Adrenal gland (tissue), 12 donors: Measurements from ENCODE around the gene SPCS2. TPM values are rescaled to one million over a fixed set of nuclear protein-coding genes. Genes with fewer than 3 reads are reported as not detected.

Experiments
- DNase-seq, 7 donors: peaks; one replicate each; pipeline ENCODE4 v3.0.0-alpha.2; 2019 to 2020
- H3K27ac ChIP-seq, 5 donors: fragments of 200-600 bp; sonication (generic) in 4 of 5; 1 replicate in 3 of 5; 2 replicates in 2 of 5; pipeline versions ENCODE4 v1.5.1 to v1.8.0; 2016 to 2020; ENCODE audit warnings: mild to moderate bottlenecking in 1 of 5
- H3K27me3 ChIP-seq: fragments of 200-600 bp; 2 replicates; pipeline ENCODE4 v1.8.0; 2021
- H3K36me3 ChIP-seq, 2 donors: fragments of 200-600 bp; replicated peaks in 1 of 2; 1 replicate in 1 of 2; 2 replicates in 1 of 2; pipeline versions ENCODE4 v1.5.1 to v1.8.0; 2018 to 2022
- H3K4me1 ChIP-seq, 2 donors: fragments of 200-600 bp; replicated peaks in 1 of 2; 1 replicate in 1 of 2; 2 replicates in 1 of 2; pipeline versions ENCODE4 v1.5.1 to v1.8.0; 2018 to 2021
- H3K4me3 ChIP-seq, 4 donors: fragments of 200-600 bp; sonication (generic) in 3 of 4; one replicate each; pipeline ENCODE4 v1.5.1; 2016 to 2018
- H3K9me3 ChIP-seq, 3 donors: fragments of 200-600 bp; sonication (generic) in 1 of 3; replicated peaks in 1 of 3; 1 replicate in 2 of 3; 2 replicates in 1 of 3; pipeline versions ENCODE4 v1.5.1 to v1.8.0; 2016 to 2021
- POLR2A ChIP-seq, 2 donors: fragments of 450-650 bp; IDR thresholded peaks; one replicate each; pipeline ENCODE4 v1.6.1; 2017; ENCODE audit warnings: antibody characterized with exemption in 2 of 2, mild to moderate bottlenecking in 2 of 2, moderate library complexity in 1 of 2
- WGBS, 4 donors: extraction: QIAGEN DNeasy Blood & Tissue Kit in 2 of 4; methylation state at CpG; one replicate each; pipeline versions ENCODE4 v1.1.5 to v1.1.7; 2013 to 2017; 5-methylcytosine and 5-hydroxymethylcytosine counted together
- intact Hi-C, 2 donors: fragments of 100-400 bp; cut with DNase I; formaldehyde crosslinking; loops; one replicate each; pipeline versions ENCODE4 v1.14.1 to v1.15.0; 2022 to 2023
- polyA plus RNA-seq, 3 donors: library from polyadenylated mRNA; stranded (reverse); fragments of 200-250 nt in 2 of 3; fragments of 350-450 nt in 1 of 3; fragmentation: Illumina TruSeq in 1 of 3; extraction: RNeasy Lipid Tissue Mini Kit (QIAGEN cat#74804) in 1 of 3; gene quantifications; one replicate each; pipeline ENCODE4 v1.2.3, GENCODE V29; 2013 to 2014
- total RNA-seq, 9 donors: library from RNA; depleted of rRNA in 4 of 9; stranded (reverse); fragments of >200 nt in 4 of 9; fragments of 120-200 nt in 1 of 9; fragmentation: NEBNext Ultra II Directional in 1 of 9; extraction: Animal tissue kit (Norgen Biotek cat#: 25700) in 1 of 9; gene quantifications; one replicate each; pipeline versions ENCODE4 v1.1.0 to v1.2.4, GENCODE V29; 2013 to 2023
- TF ChIP-seq, protein P1 (sequence below), 6 experiments: fragments of 450-650 bp in 4 of 6; fragments of 200-600 bp in 2 of 6; sonication (generic) in 1 of 6; IDR thresholded peaks; 1 replicate in 5 of 6; 2 replicates in 1 of 6; pipeline versions ENCODE4 v1.5.1 to v1.8.0; 2016 to 2021; ENCODE audit warnings: antibody characterized with exemption in 6 of 6, mild to moderate bottlenecking in 2 of 6, moderate library complexity in 1 of 6
- donor health status: healthy with polysubstance abuse.
- donor health status: Bipolar disorder and iron deficiency.
- donor health status: DM: yes; HTN: yes; CAD: no.
- donor health status: DM: no; HTN: no; CAD: no.
- donor health status: DM: no; HTN: no; CAD: no.
- donor health status: DM: yes; HTN: yes; CAD: no.

The SPCS2 gene
- total and polyA plus RNA-seq, 12 donors = 38.6 to 287 (median 124) TPM

DNA sequence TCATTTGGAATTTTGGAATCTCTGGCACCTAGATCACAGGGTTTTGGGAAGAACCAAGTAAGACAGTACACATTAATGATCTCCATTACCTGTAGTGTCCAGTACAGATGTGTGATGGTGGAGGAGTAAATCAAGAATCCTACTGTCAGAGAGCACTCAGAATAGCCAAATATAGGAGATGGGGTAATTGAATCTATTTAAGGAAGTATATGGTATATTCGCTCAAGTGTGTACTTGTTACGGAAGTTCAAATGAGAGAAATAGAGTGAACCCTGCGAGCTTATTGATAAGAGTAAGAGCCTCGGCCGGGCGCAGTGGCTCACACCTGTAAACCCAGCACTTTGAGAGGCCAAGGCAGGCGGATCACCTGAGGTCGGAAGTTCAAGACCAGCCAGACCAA is 2.2 kb downstream of the SPCS2 start:
- intact Hi-C loops = no loop called here
- H3K4me1 ChIP-seq = peaks cover 3 to 56% of the 10 kb centered on the region in 2 donors

DNA sequence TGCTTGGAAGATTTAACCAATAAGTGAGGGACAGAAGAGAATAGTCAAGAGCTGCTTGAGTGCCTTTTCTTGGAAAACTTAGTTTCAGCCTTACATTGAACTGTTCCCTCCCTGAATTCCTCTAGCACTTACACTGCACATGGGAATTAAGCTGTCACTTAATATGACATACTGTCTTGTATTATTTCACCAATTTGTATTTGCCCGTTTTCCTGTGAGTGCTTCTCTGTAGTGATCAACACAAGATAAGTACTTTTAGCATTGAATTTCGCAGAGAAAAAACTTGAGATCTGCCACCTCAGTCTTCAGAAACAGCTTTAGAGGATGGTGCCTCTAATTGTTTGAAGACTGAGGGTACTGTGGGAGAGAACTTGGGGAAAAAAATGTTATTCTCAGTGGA is 3.7 kb downstream of the SPCS2 start:
- TF ChIP-seq, protein P1, sequence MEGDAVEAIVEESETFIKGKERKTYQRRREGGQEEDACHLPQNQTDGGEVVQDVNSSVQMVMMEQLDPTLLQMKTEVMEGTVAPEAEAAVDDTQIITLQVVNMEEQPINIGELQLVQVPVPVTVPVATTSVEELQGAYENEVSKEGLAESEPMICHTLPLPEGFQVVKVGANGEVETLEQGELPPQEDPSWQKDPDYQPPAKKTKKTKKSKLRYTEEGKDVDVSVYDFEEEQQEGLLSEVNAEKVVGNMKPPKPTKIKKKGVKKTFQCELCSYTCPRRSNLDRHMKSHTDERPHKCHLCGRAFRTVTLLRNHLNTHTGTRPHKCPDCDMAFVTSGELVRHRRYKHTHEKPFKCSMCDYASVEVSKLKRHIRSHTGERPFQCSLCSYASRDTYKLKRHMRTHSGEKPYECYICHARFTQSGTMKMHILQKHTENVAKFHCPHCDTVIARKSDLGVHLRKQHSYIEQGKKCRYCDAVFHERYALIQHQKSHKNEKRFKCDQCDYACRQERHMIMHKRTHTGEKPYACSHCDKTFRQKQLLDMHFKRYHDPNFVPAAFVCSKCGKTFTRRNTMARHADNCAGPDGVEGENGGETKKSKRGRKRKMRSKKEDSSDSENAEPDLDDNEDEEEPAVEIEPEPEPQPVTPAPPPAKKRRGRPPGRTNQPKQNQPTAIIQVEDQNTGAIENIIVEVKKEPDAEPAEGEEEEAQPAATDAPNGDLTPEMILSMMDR (IDR thresholded peaks at IDR 0.05) = no peak
- TF ChIP-seq POLR2A (IDR thresholded peaks at IDR 0.05) = no peak
- no peak for DNase-seq
- Histone ChIP-seq H3K27ac (no peak overlapping the region), H3K4me3 (no peak overlapping the region), H3K36me3 (no peaks in the 10 kb centered on the region), H3K9me3 (no peaks in the 10 kb centered on the region), H3K4me1 (peaks cover 3 to 72% of the 10 kb centered on the region in 2 donors), H3K27me3 (no peaks in the 10 kb centered on the region)
- 62 to 76% (median 72%) methylated on average over 2 of the region's 2 CpGs for WGBS, 4 donors
- intact Hi-C loops = no loop called here

More for the DNA sequence above, 2.2 kb downstream of the SPCS2 start:
- Histone ChIP-seq H3K4me3 (no peak overlapping the region), H3K9me3 (no peaks in the 10 kb centered on the region), H3K27me3 (no peaks in the 10 kb centered on the region), H3K36me3 (no peaks in the 10 kb centered on the region), H3K27ac (no peak overlapping the region)
- no peak for DNase-seq
- WGBS, 4 donors = 89 to 92% (median 91%) methylated on average over 8 of the region's 8 CpGs
- TF ChIP-seq, protein P1 (IDR thresholded peaks at IDR 0.05) = no peak

DNA sequence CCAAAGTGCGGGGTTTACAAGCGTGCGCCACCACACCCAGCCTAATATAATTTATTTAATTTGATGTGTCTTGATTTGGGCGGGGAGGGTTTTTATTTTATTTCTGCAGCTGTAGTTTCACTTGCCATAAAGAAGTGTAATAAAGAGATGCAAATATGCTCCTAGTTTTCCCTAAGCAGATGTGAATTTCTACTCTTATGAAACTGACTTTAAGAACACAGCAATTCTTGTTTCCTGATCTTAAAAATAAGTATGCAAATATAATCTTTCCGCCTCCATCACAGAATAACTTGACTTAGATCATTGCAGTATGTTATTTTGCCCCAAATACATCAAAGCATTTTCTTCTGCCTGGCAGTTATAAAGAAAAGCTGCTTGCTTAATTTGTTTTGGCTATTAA is 4.4 kb downstream of the SPCS2 start:
- no peaks in the 10 kb centered on the region for H3K36me3 ChIP-seq
- intact Hi-C loops = no loop called here
- DNase-seq = no peak
- no peak overlapping the region for H3K4me3 ChIP-seq
- WGBS, 4 donors = 83 to 95% (median 90%) methylated on average over 5 of the region's 5 CpGs
- H3K27me3 ChIP-seq = no peaks in the 10 kb centered on the region
- H3K4me1 ChIP-seq = peaks cover 3 to 72% of the 10 kb centered on the region in 2 donors
- TF ChIP-seq POLR2A (IDR thresholded peaks at IDR 0.05) = no peak
- TF ChIP-seq, protein P1 (IDR thresholded peaks at IDR 0.05) = no peak
- no peak overlapping the region for H3K27ac ChIP-seq
- no peaks in the 10 kb centered on the region for H3K9me3 ChIP-seq

DNA sequence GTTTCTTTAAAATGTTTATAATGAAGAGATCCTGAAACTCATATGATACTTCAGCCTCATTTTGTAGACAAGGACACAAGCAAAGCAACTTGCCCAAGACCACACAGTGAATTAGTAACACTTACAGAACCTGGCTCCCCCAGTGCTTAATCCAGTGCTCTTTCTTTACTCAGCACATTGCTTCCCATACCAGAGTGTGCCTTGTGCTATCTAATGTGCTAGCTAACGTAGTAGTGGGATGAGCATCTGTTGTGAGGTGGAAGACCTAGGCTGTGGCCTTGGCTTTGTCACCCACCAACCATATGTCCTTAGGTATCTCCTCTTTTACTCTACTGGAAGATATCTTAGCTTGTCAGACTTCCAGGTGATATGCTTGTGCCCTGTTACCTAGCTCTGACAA is 5.1 kb downstream of the SPCS2 start:
- TF ChIP-seq POLR2A (IDR thresholded peaks at IDR 0.05) = no peak
- TF ChIP-seq, protein P1 (IDR thresholded peaks at IDR 0.05) = no peak
- no peak overlapping the region for H3K27ac ChIP-seq
- DNase-seq = no peak
- WGBS, 4 donors = 92 to 100% (median 97%) methylated on average over 1 of the region's 1 CpG
- intact Hi-C loops = no loop called here
- H3K27me3 ChIP-seq = no peaks in the 10 kb centered on the region
- H3K4me3 ChIP-seq = no peak overlapping the region
- H3K36me3 ChIP-seq = no peaks in the 10 kb centered on the region
- no peaks in the 10 kb centered on the region for H3K9me3 ChIP-seq
- peaks cover 3 to 79% of the 10 kb centered on the region in 2 donors for H3K4me1 ChIP-seq
